ENCODE measurements around the gene AP3B1.

DNA sequence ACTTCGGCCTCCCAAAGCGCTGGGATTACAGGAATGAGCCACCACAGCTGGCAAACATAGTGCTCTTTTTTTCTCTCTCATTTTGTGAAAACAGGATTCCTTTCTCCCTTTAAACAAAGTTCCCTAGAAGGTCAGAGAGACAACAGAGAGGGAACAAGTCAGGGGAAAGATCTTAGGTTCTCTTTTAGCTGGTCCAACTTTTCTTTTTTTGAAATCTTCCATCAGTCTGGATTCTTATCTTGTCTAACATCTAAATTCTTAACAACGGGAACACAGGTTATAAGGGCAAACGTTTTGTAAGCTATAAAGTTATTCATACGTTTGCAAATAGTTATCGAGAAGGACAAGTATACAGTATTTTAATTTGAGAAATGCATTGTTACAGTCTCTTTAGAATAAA, 294.3 kb downstream of the AP3B1 start:
- TF ChIP-seq, protein P1, sequence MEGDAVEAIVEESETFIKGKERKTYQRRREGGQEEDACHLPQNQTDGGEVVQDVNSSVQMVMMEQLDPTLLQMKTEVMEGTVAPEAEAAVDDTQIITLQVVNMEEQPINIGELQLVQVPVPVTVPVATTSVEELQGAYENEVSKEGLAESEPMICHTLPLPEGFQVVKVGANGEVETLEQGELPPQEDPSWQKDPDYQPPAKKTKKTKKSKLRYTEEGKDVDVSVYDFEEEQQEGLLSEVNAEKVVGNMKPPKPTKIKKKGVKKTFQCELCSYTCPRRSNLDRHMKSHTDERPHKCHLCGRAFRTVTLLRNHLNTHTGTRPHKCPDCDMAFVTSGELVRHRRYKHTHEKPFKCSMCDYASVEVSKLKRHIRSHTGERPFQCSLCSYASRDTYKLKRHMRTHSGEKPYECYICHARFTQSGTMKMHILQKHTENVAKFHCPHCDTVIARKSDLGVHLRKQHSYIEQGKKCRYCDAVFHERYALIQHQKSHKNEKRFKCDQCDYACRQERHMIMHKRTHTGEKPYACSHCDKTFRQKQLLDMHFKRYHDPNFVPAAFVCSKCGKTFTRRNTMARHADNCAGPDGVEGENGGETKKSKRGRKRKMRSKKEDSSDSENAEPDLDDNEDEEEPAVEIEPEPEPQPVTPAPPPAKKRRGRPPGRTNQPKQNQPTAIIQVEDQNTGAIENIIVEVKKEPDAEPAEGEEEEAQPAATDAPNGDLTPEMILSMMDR (IDR thresholded peaks at IDR 0.05; ENCODE audit: insufficient read depth, low read length, poor library complexity, severe bottlenecking) = no peak
- TF ChIP-seq EZH2phosphoT487 (conservative IDR thresholded peaks at IDR 0.05; ENCODE audit: low read length) = no peak

Measured in SU-DHL-6 (cell line).